ENCODE data around the gene CTSD.

CTSD gene

DNA sequence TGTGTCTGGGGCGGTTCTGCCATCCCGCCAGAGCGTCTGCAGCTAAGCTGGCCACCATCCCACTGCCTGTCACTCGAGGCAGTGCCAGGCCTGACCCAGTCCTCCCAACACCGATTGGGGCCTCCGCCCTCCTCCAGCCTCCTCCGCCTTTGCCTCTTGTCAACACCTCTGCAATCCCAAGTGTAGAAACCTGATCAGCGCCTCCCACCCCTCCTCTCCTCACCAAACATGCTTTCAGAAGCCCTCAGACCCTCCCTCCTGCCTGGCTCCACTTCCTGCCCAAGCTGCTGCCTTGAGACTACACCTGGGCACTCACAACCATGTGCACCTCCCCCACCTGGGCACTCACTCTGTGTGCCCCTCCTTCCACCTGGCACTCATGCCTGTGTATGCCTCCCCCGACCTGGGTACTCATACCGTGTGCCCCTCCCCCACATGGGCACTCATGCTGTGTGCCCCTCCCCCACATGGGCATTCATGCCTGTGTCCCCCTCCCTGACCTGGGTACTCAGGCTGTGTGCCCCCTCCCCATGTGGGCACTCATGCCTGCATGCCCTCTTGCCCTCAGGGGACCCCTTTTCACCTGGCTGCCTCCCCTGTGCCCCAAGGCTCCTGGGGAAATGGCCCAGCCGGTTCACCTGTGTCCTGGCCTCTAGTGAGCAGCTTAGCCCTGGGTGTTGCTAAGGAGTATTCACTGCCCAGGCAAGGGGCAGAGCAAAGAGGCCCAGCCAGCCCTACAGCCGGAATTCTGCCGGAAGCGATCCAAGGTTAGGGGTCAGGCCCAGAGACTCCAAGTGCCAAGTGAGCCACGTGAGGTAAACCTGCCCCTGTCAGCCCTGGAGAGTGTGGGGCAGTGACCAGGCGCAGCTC, 7.8 kb downstream of the CTSD start:
- no peak for DNase-seq (ENCODE audit: low read depth)

- DNase-seq (ENCODE audit: low read depth), result no peak
Observed at GRCh38 chr11:1755344-1755691, 8.4 kb downstream of the CTSD start.

DNA sequence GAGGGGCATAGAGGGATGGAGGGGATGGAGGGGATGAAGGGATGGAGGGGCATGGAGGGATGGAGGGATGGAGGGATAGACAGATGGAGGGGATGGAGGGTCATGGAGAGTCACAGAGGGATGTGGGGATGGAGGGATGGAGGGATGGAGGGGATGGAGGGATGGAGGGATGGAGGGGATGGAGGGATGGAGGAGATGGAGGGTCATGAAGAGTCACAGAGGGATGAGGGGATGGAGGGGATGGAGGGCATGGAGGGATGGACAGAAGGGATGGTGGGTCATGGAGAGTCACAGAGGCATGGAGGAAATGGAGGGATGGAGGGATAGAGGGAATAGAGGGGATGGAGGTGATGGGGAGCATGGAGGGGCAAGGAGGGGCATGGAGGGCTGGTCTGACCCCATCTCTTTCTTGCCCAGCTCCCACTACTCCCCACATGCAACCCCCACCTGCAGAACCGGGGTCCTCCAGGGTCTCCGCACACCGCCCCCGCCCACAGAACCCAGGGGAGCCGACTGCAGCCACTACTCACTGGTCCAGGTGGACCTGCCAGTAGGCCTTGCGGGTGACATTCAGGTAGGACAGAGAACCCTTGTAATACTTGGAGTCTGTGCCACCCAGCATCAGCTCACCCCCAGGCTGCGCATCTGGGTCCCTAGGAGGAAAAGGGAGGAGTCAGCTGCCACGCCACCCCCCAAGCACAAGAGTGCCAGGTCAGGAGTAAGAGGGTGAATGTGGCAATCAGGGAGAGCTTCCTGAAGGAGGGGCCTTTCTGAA, 9.2 kb downstream of the CTSD start:
- DNase-seq (ENCODE audit: low read depth), result no peak

DNA sequence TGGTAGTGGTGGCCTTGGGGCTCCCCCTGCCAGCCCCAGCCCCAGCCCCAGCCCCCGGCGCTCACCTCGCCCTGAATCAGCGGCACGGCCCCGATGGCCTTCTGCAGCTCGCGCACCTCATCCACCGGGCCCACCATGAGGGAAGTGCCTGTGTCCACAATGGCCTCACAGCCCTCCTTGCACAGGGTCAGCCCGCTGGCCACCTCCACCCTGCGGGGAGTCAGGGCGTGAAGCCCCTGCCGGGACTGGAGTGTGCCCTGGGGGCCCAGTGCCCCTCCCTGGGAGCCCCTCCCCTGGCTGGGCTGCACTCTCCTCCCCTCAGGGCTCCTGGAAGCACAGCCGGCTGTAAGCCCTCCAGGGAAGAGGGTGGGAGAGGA, 9.8 kb downstream of the CTSD start:
- DNase-seq (ENCODE audit: low read depth), result no peak

- DNase-seq (ENCODE audit: low read depth), result no peak
Observed at GRCh38 chr11:1753229-1753928, 10.3 kb downstream of the CTSD start.

DNA sequence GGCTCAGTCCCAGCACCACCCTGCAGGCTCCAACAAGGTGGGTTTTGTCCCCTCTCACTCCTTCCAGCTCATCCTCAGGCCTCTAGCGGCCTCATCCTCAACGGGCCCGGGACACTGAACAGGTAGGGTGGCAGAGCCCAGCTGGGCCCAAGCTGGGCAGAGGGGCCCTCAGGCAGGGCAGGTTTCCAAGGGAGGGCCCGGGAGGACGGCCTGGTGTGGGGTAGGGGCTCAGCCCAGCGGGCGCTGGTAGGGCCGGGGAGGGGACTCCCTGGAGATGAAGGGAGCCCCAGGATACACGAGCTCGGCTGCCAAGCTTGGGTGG, 10.9 kb downstream of the CTSD start:
- no peak for DNase-seq (ENCODE audit: low read depth)

DNA sequence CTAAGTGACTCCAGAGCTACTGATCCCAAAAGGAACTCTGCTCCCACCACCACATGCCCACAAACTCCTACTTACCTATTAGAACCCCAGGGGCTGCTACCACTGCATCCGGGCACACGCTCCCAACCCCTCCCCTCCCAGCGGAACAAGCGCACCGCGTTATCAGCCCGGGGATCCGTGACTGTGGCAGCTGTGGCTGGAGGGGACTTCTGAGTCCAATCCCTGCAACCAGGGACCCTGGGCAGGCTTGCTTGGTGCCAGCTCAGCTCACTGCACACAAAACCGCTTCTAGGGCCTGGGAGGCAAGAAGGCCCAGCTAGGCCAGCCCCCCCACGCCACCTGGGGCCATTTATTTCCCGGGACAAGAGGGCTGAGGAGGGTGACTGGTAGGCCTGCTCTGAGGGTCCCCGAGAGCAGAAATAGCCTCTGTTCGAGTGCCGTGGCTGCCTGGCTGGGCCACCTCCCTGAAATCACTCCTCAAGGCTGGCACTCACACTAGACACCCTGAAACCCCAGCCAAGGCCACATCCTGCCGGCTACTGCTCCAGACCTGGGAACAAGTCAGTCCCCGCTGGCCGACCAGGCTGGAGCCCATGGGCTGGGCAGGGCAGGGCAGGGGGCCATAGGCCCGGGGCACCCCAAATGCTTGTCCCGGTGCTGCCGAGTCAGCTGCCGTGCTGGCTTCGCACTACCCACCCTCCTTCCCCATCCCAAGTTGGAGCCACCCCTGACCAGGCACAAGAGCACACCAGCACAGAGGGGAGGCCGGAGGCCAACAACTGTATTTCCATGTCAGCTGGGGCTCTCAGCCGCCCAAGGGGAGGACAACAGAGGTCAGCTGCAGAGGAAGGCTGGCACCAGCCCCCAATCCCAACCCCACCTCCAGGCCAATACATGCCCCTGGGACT, 11.5 kb downstream of the CTSD start:
- no peak for DNase-seq (ENCODE audit: low read depth)

DNA sequence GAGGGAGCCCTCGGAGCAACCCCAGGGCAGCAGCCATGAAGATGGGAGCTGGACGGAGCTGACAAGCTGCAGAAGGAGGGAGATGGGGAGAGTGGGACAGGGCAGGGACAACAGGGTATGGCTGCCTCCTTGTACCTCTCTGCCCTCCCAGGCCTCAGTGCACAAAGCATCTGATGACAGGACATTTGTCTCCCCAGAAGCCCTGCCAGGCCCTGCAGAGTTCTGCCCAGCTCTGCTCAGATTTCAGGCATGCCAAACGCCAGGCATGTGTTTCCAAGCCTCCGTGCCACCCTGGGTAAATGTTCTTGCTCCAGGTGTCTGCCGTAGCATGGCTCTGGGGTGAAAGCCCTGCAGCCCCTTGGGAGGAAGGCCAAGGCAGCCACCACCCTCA, 12.2 kb downstream of the CTSD start:
- no peak for DNase-seq (ENCODE audit: low read depth)

GRCh38 chr11:1750840-1751530, 12.7 kb downstream of the CTSD start:
- DNase-seq (ENCODE audit: low read depth), result no peak

DNA sequence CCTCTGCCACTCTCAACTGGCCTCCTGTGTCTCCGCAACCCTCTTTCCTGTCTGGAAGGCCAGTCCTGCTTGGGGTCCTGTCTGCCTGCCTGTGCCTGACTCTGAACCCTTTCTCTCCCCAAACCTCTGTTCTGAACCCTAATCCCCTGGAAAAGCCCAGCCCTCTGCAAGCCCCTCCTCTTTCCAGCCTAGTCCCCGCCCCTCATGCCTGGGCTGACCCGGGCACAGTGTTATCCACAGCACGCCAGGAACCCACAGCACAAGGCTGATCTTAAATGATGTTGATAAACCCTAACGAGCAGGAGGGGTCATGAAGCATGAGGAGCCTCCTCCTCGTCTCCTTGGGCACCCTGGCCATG, 13.3 kb downstream of the CTSD start, which contains the start of gene IFITM10:
Gene IFITM10, minus strand, starts transcription at position 115 of the 359 bp plus-strand sequence. CDS start 153 bp downstream, outside the sequence.
- DNase-seq (ENCODE audit: low read depth), result no peak

- peak; percentile 73 for DNase-seq (ENCODE audit: low read depth)
Observed at GRCh38 chr11:1749395-1750351, 14.1 kb downstream of the CTSD start.

GRCh38 chr11:1748636-1749394, 14.9 kb downstream of the CTSD start:
- no peak for DNase-seq (ENCODE audit: low read depth)

- no peak for DNase-seq (ENCODE audit: low read depth)
Observed at GRCh38 chr11:1747753-1748635, 15.7 kb downstream of the CTSD start.

GRCh38 chr11:1746956-1747752, 16.6 kb downstream of the CTSD start:
- no peak for DNase-seq (ENCODE audit: low read depth)

GRCh38 chr11:1746511-1746931, 17.2 kb downstream of the CTSD start:
- no peak for DNase-seq (ENCODE audit: low read depth)

GRCh38 chr11:1745701-1746320, 17.9 kb downstream of the CTSD start:
- DNase-seq (ENCODE audit: low read depth), result no peak
